Transverse colon (tissue), 4 donors: ENCODE data around the gene SCGB1C2. TPM values are rescaled to one million over a fixed set of nuclear protein-coding genes. Genes with fewer than 3 reads are reported as not detected.

Experiments
- DNase-seq: peaks from one replicate; pipeline ENCODE4 v3.0.0-alpha.2; 2019
- H3K27ac ChIP-seq, 4 donors: fragments of 200-600 bp; sonication (generic); 2 replicates each; pipeline ENCODE4 v1.5.1; 2016 to 2018; ENCODE audit warnings: inconsistent platforms in 4 of 4
- H3K27me3 ChIP-seq: fragments of 200-600 bp; sonication (generic); 2 replicates; pipeline ENCODE4 v1.5.1; 2017; ENCODE audit warnings: inconsistent platforms
- H3K36me3 ChIP-seq, 4 donors: fragments of 200-600 bp; sonication (generic); 2 replicates each; pipeline ENCODE4 v1.5.1; 2017 to 2019; ENCODE audit warnings: inconsistent platforms in 4 of 4
- H3K4me1 ChIP-seq, 4 donors: fragments of 200-600 bp; sonication (generic); 2 replicates each; pipeline ENCODE4 v1.5.1; 2017 to 2020; ENCODE audit warnings: inconsistent platforms in 4 of 4
- H3K4me3 ChIP-seq, 4 donors: fragments of 200-600 bp; sonication (generic); 1 replicate in 1 of 4; 2 replicates in 3 of 4; pipeline versions ENCODE4 v1.5.1 to v1.6.1; 2017 to 2019; ENCODE audit warnings: inconsistent platforms in 4 of 4
- H3K9me3 ChIP-seq, 2 donors: fragments of 200-600 bp; sonication (generic); 2 replicates each; pipeline ENCODE4 v1.5.1; 2017 to 2019; ENCODE audit warnings: inconsistent platforms in 2 of 2
- CTCF ChIP-seq, 5 experiments: fragments of 200-600 bp in 3 of 5; fragments of 450-650 bp in 2 of 5; sonication (generic) in 3 of 5; IDR thresholded peaks; 1 replicate in 2 of 5; 2 replicates in 3 of 5; pipeline ENCODE4 v1.5.1; 2016 to 2017; ENCODE audit warnings: antibody characterized with exemption in 5 of 5, inconsistent platforms in 3 of 5, mild to moderate bottlenecking in 2 of 5, moderate library complexity in 1 of 5
- EP300 ChIP-seq: sonication (generic); formaldehyde crosslinking; IDR thresholded peaks from one replicate; pipeline ENCODE4 v1.6.1; 2017; ENCODE audit warnings: antibody characterized with exemption, low read depth
- POLR2A ChIP-seq: fragments of 450-650 bp; IDR thresholded peaks from one replicate; pipeline ENCODE4 v1.6.1; 2016; ENCODE audit warnings: antibody characterized with exemption, mild to moderate bottlenecking, moderate library complexity
- POLR2AphosphoS5 ChIP-seq, 3 donors: sonication (generic); formaldehyde crosslinking; IDR thresholded peaks; one replicate each; pipeline ENCODE4 v1.6.1; 2016; ENCODE audit warnings: antibody characterized with exemption in 3 of 3
- WGBS, 2 donors: methylation state at CpG; one replicate each; pipeline ENCODE4 v1.1.5; 2018; ENCODE audit warnings: low coverage in 1 of 2; 5-methylcytosine and 5-hydroxymethylcytosine counted together
- in situ Hi-C, 4 donors: fragments of 200-750 bp; cut with MboI; loops; one replicate each; pipeline versions ENCODE4 v1.15.0 to v1.15.1; 2017; ENCODE audit warnings: low sequenced_read_pairs in 3 of 4, low pct_ligation_motif_present in 1 of 4, low pct_unique_long_range_greater_than_20kb in 1 of 4
- intact Hi-C: fragments of 100-400 bp; cut with DNase I; formaldehyde crosslinking; loops from one replicate; pipeline ENCODE4 v1.15.1; 2023; ENCODE audit warnings: low total_unique reads
- total RNA-seq, 4 donors: library from RNA; depleted of rRNA; stranded (reverse); fragments of >200 nt; gene quantifications; one replicate each; pipeline ENCODE4 v1.1.0, GENCODE V29; 2016

Gene SCGB1C2
- total RNA-seq, 4 donors from 2014 or later = not detected

DNA sequence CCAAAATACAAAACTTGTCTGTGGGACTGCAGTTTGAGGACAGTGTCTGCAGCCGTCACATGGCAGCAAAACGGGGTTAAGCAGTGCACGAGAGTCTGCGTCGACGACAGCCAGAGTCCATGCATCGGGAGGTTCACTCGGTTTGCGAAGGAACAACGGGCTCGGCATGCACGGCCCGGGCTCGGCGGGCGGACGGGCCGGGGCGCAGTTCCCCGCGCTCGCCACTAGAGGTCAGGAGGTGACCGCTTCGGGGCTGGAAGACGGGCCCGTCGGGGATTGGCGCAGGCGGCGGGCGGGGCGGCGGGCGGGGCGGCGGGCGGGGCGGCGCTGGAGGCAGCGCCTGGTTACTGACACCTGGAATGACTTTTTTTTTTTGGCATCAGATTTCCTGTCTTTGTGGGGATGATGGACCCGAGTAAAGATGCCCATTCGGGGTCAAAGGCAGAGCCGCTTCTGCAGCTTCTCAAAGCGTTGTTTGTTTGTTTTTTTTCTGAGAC, 6.5 kb downstream of the SCGB1C2 start:
- H3K4me3 ChIP-seq = no peak overlapping the region
- in situ Hi-C loops (no loop called here), intact Hi-C loops (no loop called here)
- H3K27me3 ChIP-seq = no peaks in the 10 kb centered on the region
- H3K36me3 ChIP-seq = no peaks in the 10 kb centered on the region
- no peak overlapping the region for H3K27ac ChIP-seq
- H3K9me3 ChIP-seq = no peaks in the 10 kb centered on the region
- 2 to 4% methylated on average over 4 to 44 of the region's 44 CpGs for WGBS, 2 donors
- TF ChIP-seq CTCF (IDR thresholded peaks at IDR 0.05) = peak; percentile 80 to 96 (median 91)
- TF ChIP-seq POLR2AphosphoS5 (IDR thresholded peaks at IDR 0.05) = no peak
- peaks cover 0 to 3% (median 1%) of the 10 kb centered on the region in 4 donors for H3K4me1 ChIP-seq
- peak; percentile 90 for DNase-seq

- no peaks in the 10 kb centered on the region for H3K36me3 ChIP-seq
- no peaks in the 10 kb centered on the region for H3K9me3 ChIP-seq
- intact Hi-C loops = loop anchor here (5.0 kb wide), 2 partner anchors 242 to 1147 kb away; no protein-coding TSS in a partner anchor
- TF ChIP-seq CTCF (IDR thresholded peaks at IDR 0.05) = no peak
- no peak for TF ChIP-seq EP300
- TF ChIP-seq POLR2A = no peak
- no peak for TF ChIP-seq POLR2AphosphoS5 (IDR thresholded peaks at IDR 0.05)
- no peaks in the 10 kb centered on the region for H3K27me3 ChIP-seq
- no peak overlapping the region for H3K27ac ChIP-seq
- no peak for DNase-seq
- H3K4me1 ChIP-seq = peaks cover 0 to 3% (median 1%) of the 10 kb centered on the region in 4 donors
- WGBS, 2 donors = 83 to 87% methylated on average over 1 to 7 of the region's 7 CpGs
- H3K4me3 ChIP-seq = no peak overlapping the region
- in situ Hi-C loops = no loop called here
Measured at GRCh38 chr17:144936-145670, 7.7 kb downstream of the SCGB1C2 start.

GRCh38 chr17:145671-146541, 8.5 kb downstream of the SCGB1C2 start:
- Histone ChIP-seq H3K4me1 (peaks cover 0 to 3% (median 1%) of the 10 kb centered on the region in 4 donors), H3K4me3 (no peak overlapping the region), H3K9me3 (no peaks in the 10 kb centered on the region), H3K36me3 (no peaks in the 10 kb centered on the region), H3K27ac (no peak overlapping the region), H3K27me3 (no peaks in the 10 kb centered on the region)
- WGBS, 2 donors = 79% methylated on average over 16 of the region's 16 CpGs; no CpG with 5 or more reads in 1 of the 2 donors
- no peak for DNase-seq
- TF ChIP-seq POLR2A (no peak), POLR2AphosphoS5 (IDR thresholded peaks at IDR 0.05) (no peak), EP300 (no peak), CTCF (IDR thresholded peaks at IDR 0.05) (no peak)
- in situ Hi-C loops = no loop called here
- intact Hi-C loops = loop anchor here (5.0 kb wide), 2 partner anchors 241 to 1146 kb away; no protein-coding TSS in a partner anchor

DNA sequence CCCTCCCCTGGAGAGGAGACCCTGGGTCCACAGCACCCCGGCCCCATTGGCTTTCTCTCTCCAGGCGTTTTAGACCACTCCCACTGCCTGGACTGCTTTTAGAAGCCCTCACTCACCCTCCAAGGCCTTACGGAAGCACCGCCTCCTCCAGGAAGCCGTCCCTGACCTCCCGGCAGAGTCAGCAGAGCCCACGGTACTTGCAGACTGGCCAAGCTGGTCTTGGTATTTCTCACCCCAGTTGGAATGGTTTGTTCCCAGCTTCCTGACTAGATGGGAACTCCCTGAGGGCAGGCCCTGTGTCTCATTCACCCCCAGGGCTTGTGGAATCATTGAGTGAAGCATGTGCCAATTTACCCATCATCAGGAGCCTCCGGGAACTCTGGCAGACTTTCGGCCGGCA, 9.2 kb downstream of the SCGB1C2 start:
- intact Hi-C loops = loop anchor here (5.0 kb wide), 2 partner anchors 241 to 1146 kb away; no protein-coding TSS in a partner anchor
- Histone ChIP-seq H3K4me3 (no peak overlapping the region), H3K9me3 (no peaks in the 10 kb centered on the region), H3K27me3 (no peaks in the 10 kb centered on the region), H3K27ac (no peak overlapping the region), H3K4me1 (peaks cover 0 to 3% (median 1%) of the 10 kb centered on the region in 4 donors), H3K36me3 (no peaks in the 10 kb centered on the region)
- TF ChIP-seq POLR2A (no peak), POLR2AphosphoS5 (IDR thresholded peaks at IDR 0.05) (no peak), CTCF (IDR thresholded peaks at IDR 0.05) (no peak), EP300 (no peak)
- WGBS, 2 donors = 85% methylated on average over 8 to 10 of the region's 10 CpGs
- DNase-seq = no peak
- in situ Hi-C loops = no loop called here
